OCI-LY1 (cell line): ENCODE results near the gene OR6C75.
"Not testable (repeated sequence)": the region's sequence is repeated elsewhere in the genome, so short reads cannot be mapped to it uniquely, and the experiment has no call there.

Experiments
- EZH2 ChIP-seq: fragments of 200-600 bp; sonication (generic), shearing (Covaris generic); IDR thresholded peaks from 2 replicates; pipeline ENCODE4 v1.8.0; 2017; ENCODE audit warnings: borderline replicate concordance, mixed run types, mild to moderate bottlenecking, antibody characterized with exemption, low read length, moderate library complexity, mixed read lengths
- TF ChIP-seq, protein P1 (sequence below): fragments of 200-600 bp; sonication (generic), shearing (Covaris generic); IDR thresholded peaks from 2 replicates; pipeline ENCODE4 v1.5.1; 2017; ENCODE audit warnings: mild to moderate bottlenecking, antibody characterized with exemption, low read length, moderate library complexity, mixed read lengths

DNA sequence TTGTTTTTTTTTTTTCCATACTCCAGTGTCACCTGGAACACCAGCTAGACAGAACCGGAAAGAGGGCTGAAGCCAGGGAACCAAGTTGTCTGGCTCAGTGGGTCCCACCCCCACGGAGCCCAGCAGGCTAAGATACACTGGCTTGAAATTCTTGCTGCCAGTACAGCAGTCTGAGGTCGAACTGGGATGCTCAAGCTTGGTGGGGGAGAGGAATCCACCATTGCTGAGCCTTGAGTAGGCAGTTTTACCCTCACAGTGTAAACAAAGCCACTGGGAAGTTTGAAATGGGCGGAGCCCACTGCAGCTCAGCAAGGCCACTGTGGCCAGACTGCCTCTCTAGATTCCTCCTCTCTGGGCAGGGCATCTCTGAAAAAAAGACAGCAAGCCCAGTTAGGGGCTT, 7.4 kb upstream of the OR6C75 start:
- TF ChIP-seq, protein P1, sequence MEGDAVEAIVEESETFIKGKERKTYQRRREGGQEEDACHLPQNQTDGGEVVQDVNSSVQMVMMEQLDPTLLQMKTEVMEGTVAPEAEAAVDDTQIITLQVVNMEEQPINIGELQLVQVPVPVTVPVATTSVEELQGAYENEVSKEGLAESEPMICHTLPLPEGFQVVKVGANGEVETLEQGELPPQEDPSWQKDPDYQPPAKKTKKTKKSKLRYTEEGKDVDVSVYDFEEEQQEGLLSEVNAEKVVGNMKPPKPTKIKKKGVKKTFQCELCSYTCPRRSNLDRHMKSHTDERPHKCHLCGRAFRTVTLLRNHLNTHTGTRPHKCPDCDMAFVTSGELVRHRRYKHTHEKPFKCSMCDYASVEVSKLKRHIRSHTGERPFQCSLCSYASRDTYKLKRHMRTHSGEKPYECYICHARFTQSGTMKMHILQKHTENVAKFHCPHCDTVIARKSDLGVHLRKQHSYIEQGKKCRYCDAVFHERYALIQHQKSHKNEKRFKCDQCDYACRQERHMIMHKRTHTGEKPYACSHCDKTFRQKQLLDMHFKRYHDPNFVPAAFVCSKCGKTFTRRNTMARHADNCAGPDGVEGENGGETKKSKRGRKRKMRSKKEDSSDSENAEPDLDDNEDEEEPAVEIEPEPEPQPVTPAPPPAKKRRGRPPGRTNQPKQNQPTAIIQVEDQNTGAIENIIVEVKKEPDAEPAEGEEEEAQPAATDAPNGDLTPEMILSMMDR: not testable (repeated sequence)
- TF ChIP-seq EZH2: not testable (repeated sequence)
